Kidney tubule cell (primary cell): ENCODE measurements around the gene METTL15.
A peak's percentile ranks its signal among the peaks of the same experiment; 100 is the strongest.
"Not testable (repeated sequence)": the region's sequence is repeated elsewhere in the genome, so short reads cannot be mapped to it uniquely, and the experiment has no call there.

ENCODE experiments used
- DNase-seq: peaks from one replicate; pipeline ENCODE4 v3.0.0-alpha.2; 2018; ENCODE audit warnings: low spot score

The METTL15 gene

GRCh38 chr11:28223577-28223976, 115.4 kb downstream of the METTL15 start:
- no peak for DNase-seq

- DNase-seq, result no peak
These were observed 115.8 kb downstream of the METTL15 start for GRCh38 chr11:28223994-28224393.

- DNase-seq, result no peak
These were observed 119.3 kb downstream of the METTL15 start for GRCh38 chr11:28227460-28227859.

- no peak for DNase-seq
These were observed 120.2 kb downstream of the METTL15 start for GRCh38 chr11:28228196-28228895.

GRCh38 chr11:28231475-28231874, 123.3 kb downstream of the METTL15 start:
- DNase-seq, result no peak

GRCh38 chr11:28232649-28233048, 124.5 kb downstream of the METTL15 start:
- no peak for DNase-seq

- no peak for DNase-seq
These were observed 133.6 kb downstream of the METTL15 start for GRCh38 chr11:28241760-28242159.

- no peak for DNase-seq
These were observed 134.4 kb downstream of the METTL15 start for GRCh38 chr11:28242596-28242995.

- DNase-seq, result no peak
These were observed 134.9 kb downstream of the METTL15 start for GRCh38 chr11:28243061-28243460.

- no peak for DNase-seq
These were observed 135.4 kb downstream of the METTL15 start for GRCh38 chr11:28243581-28243980.

- no peak for DNase-seq
These were observed 136.9 kb downstream of the METTL15 start for GRCh38 chr11:28245131-28245530.

- no peak for DNase-seq
These were observed 142.0 kb downstream of the METTL15 start for GRCh38 chr11:28250192-28250591.

GRCh38 chr11:28251257-28251656, 143.1 kb downstream of the METTL15 start:
- no peak for DNase-seq

- DNase-seq, result no peak
These were observed 149.6 kb downstream of the METTL15 start for GRCh38 chr11:28257761-28258160.

GRCh38 chr11:28259177-28259843, 151.1 kb downstream of the METTL15 start:
- DNase-seq, result no peak

- DNase-seq, result no peak
These were observed 160.7 kb downstream of the METTL15 start for GRCh38 chr11:28268925-28269324.

GRCh38 chr11:28269586-28269985, 161.4 kb downstream of the METTL15 start:
- no peak for DNase-seq

GRCh38 chr11:28272247-28272646, 164.1 kb downstream of the METTL15 start:
- DNase-seq, result not testable (repeated sequence)

GRCh38 chr11:28274216-28274615, 166.0 kb downstream of the METTL15 start:
- DNase-seq, result no peak

- no peak for DNase-seq
These were observed 176.0 kb downstream of the METTL15 start for GRCh38 chr11:28284196-28284595.

GRCh38 chr11:28289444-28289843, 181.3 kb downstream of the METTL15 start:
- peak; percentile 2 for DNase-seq

GRCh38 chr11:28290995-28291394, 182.8 kb downstream of the METTL15 start:
- not testable (repeated sequence) for DNase-seq

- DNase-seq, result no peak
These were observed 188.2 kb downstream of the METTL15 start for GRCh38 chr11:28296426-28296825.

GRCh38 chr11:28298209-28298608, 190.0 kb downstream of the METTL15 start:
- DNase-seq, result no peak
